ENCODE measurements around the gene SLC25A27. TPM values are rescaled to one million over a fixed set of nuclear protein-coding genes. Genes with fewer than 3 reads are reported as not detected.

The SLC25A27 gene
- total RNA-seq, 4 donors from 2014 or later = 0.56 to 24.2 (median 6.5) TPM

- Histone ChIP-seq H3K4me1 (no peaks in the 10 kb centered on the region), H3K27ac (no peak overlapping the region), H3K4me3 (no peak overlapping the region), H3K36me3 (no peaks in the 10 kb centered on the region), H3K9me3 (no peaks in the 10 kb centered on the region), H3K27me3 (no peaks in the 10 kb centered on the region)
- ATAC-seq (no peak), DNase-seq (no peak)
- no peak for TF ChIP-seq POLR2A (IDR thresholded peaks at IDR 0.05)
- TF ChIP-seq, protein P1, sequence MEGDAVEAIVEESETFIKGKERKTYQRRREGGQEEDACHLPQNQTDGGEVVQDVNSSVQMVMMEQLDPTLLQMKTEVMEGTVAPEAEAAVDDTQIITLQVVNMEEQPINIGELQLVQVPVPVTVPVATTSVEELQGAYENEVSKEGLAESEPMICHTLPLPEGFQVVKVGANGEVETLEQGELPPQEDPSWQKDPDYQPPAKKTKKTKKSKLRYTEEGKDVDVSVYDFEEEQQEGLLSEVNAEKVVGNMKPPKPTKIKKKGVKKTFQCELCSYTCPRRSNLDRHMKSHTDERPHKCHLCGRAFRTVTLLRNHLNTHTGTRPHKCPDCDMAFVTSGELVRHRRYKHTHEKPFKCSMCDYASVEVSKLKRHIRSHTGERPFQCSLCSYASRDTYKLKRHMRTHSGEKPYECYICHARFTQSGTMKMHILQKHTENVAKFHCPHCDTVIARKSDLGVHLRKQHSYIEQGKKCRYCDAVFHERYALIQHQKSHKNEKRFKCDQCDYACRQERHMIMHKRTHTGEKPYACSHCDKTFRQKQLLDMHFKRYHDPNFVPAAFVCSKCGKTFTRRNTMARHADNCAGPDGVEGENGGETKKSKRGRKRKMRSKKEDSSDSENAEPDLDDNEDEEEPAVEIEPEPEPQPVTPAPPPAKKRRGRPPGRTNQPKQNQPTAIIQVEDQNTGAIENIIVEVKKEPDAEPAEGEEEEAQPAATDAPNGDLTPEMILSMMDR (IDR thresholded peaks at IDR 0.05 in 4 of 5, conservative IDR thresholded peaks at IDR 0.05 in 1 of 5) = no peak
- in situ Hi-C loops (cut with MboI; ENCODE audit: low sequenced_read_pairs in 4 of 4) = no loop called here
- intact Hi-C loops (cut with DNase I; ENCODE audit: low total_unique reads) = no loop called here
These were observed 62.4 kb downstream of the SLC25A27 start for GRCh38 chr6:46715141-46715540.

GRCh38 chr6:46719099-46719498 lies 66.3 kb downstream of the SLC25A27 start:
- H3K9me3 ChIP-seq = no peaks in the 10 kb centered on the region
- DNase-seq (no peak), ATAC-seq (no peak)
- H3K36me3 ChIP-seq = no peaks in the 10 kb centered on the region
- no peaks in the 10 kb centered on the region for H3K27me3 ChIP-seq
- no peak overlapping the region for H3K27ac ChIP-seq
- H3K4me3 ChIP-seq = no peak overlapping the region
- in situ Hi-C loops (cut with MboI; ENCODE audit: low sequenced_read_pairs in 4 of 4) (no loop called here), intact Hi-C loops (cut with DNase I; ENCODE audit: low total_unique reads) (no loop called here)
- H3K4me1 ChIP-seq = no peaks in the 10 kb centered on the region
- TF ChIP-seq, protein P1 (IDR thresholded peaks at IDR 0.05 in 4 of 5, conservative IDR thresholded peaks at IDR 0.05 in 1 of 5) = no peak
- no peak for TF ChIP-seq POLR2A (IDR thresholded peaks at IDR 0.05)

GRCh38 chr6:46720401-46720800 lies 67.6 kb downstream of the SLC25A27 start:
- in situ Hi-C loops (cut with MboI; ENCODE audit: low sequenced_read_pairs in 4 of 4) = no loop called here
- DNase-seq (no peak), ATAC-seq (no peak)
- no peak overlapping the region for H3K27ac ChIP-seq
- H3K36me3 ChIP-seq = no peaks in the 10 kb centered on the region
- intact Hi-C loops (cut with DNase I; ENCODE audit: low total_unique reads) = no loop called here
- H3K9me3 ChIP-seq = no peaks in the 10 kb centered on the region
- no peak overlapping the region for H3K4me3 ChIP-seq
- TF ChIP-seq POLR2A (IDR thresholded peaks at IDR 0.05) = no peak
- TF ChIP-seq, protein P1 (IDR thresholded peaks at IDR 0.05 in 4 of 5, conservative IDR thresholded peaks at IDR 0.05 in 1 of 5) = no peak
- H3K4me1 ChIP-seq = no peaks in the 10 kb centered on the region
- no peaks in the 10 kb centered on the region for H3K27me3 ChIP-seq

Other genes starting within 250 kb of the SLC25A27 start
- gene RCAN2, start 161.5 kb upstream of the SLC25A27 start, total RNA-seq = 10 to 100 TPM; 26.2 to 88.8 (median 43.2) TPM
- gene CYP39A1, start 157 bp upstream of the SLC25A27 start, total RNA-seq = 1 to 10 TPM in 2 of 4 donors, under 1 TPM in 2; 0.24 to 3.8 (median 1.0) TPM
- gene TDRD6, start 34.9 kb downstream of the SLC25A27 start, total RNA-seq = 1 to 10 TPM in 1 of 4 donors, under 1 TPM in 3; 0.03 to 1.7 (median 0.07) TPM
- gene PLA2G7, start 82.4 kb downstream of the SLC25A27 start, total RNA-seq = not detected
- not detected for gene ANKRD66, start 94.0 kb downstream of the SLC25A27 start, total RNA-seq
- gene MEP1A, start 140.4 kb downstream of the SLC25A27 start, total RNA-seq = under 1 TPM in 1 of 4 donors, not detected in 3; 1.00 TPM

Measured in gastrocnemius medialis (tissue), 4 donors.